HepG2 (cell line): ENCODE results near the gene CAPN11. TPM values are rescaled to one million over a fixed set of nuclear protein-coding genes. Genes with fewer than 3 reads are reported as not detected.

Experiments used
- AKNA ChIP-seq: sonication (generic); formaldehyde crosslinking; IDR thresholded peaks from 2 replicates; pipeline ENCODE4 v1.4.0; 2020; ENCODE audit warnings: missing genetic modification reagents, borderline replicate concordance
- CBX1 ChIP-seq: IDR thresholded peaks from one replicate; pipeline ENCODE4 v1.6.1; 2016; ENCODE audit warnings: antibody characterized with exemption, low read depth
- HMGXB3 ChIP-seq: sonication (generic); formaldehyde crosslinking; IDR thresholded peaks from 2 replicates; pipeline ENCODE4 v1.4.0; 2020; ENCODE audit warnings: missing genetic modification reagents, borderline replicate concordance
- JUNB ChIP-seq: sonication (generic); formaldehyde crosslinking; IDR thresholded peaks from 2 replicates; pipeline ENCODE4 v1.8.0; 2022; ENCODE audit warnings: missing genetic modification reagents, mild to moderate bottlenecking, borderline replicate concordance
- NFKB2 ChIP-seq: sonication (generic); formaldehyde crosslinking; IDR thresholded peaks from 2 replicates; pipeline ENCODE4 v1.4.0; 2020; ENCODE audit warnings: missing genetic modification reagents, borderline replicate concordance
- SIN3A ChIP-seq: IDR thresholded peaks from 2 replicates; pipeline ENCODE4 v1.6.1; 2011; ENCODE audit warnings: low read depth, mild to moderate bottlenecking, control low read depth, low read length, borderline replicate concordance
- SRSF1 ChIP-seq: fragments of 200-400 bp; formaldehyde crosslinking; optimal IDR thresholded peaks from 2 replicates; pipeline ENCODE3; 2017; ENCODE audit warnings: mild to moderate bottlenecking, low read depth, low read length, moderate library complexity
- ZBTB1 ChIP-seq: sonication (generic); formaldehyde crosslinking; IDR thresholded peaks from 2 replicates; pipeline ENCODE4 v1.4.0; 2020; ENCODE audit warnings: missing genetic modification reagents, borderline replicate concordance
- polyA plus RNA-seq, 8 experiments: library from polyadenylated mRNA; depleted of rRNA in 3 of 8; stranded (reverse) in 7 of 8; unstranded in 1 of 8; fragments of >200 nt; fragmentation: Illumina TruSeq in 4 of 8; extraction: Trizol in 4 of 8; gene quantifications; 2 replicates each; pipeline versions ENCODE4 v1.2.1 to v1.2.3, GENCODE V29; 2011 to 2016; ENCODE audit warnings: low read depth in 4 of 8, missing spikeins in 1 of 8, mixed read lengths in 1 of 8; ENCODE audit not compliant: insufficient read depth in 1 of 8
- total RNA-seq, 5 experiments: library from RNA; depleted of rRNA; stranded (reverse); fragments of >200 nt; fragmentation: Illumina TruSeq; extraction: Trizol; gene quantifications; 2 replicates each; pipeline ENCODE4 v1.2.3, GENCODE V29; 2016; ENCODE audit warnings: low read depth in 1 of 5
- TF ChIP-seq, protein P1 (sequence below): sonication (generic); formaldehyde crosslinking; IDR thresholded peaks from 2 replicates; pipeline ENCODE4 v1.5.1; 2020; ENCODE audit warnings: mild to moderate bottlenecking, missing genetic modification reagents, moderate library complexity
- TF ChIP-seq, protein P2 (sequence below): sonication (generic); formaldehyde crosslinking; IDR thresholded peaks from 2 replicates; pipeline ENCODE4 v1.5.0; 2020; ENCODE audit warnings: mild to moderate bottlenecking, missing genetic modification reagents, borderline replicate concordance
- TF ChIP-seq, protein P3 (sequence below): sonication (generic); formaldehyde crosslinking; IDR thresholded peaks from 2 replicates; pipeline ENCODE4 v1.4.0; 2020; ENCODE audit warnings: mild to moderate bottlenecking, low read depth, missing genetic modification reagents

Gene CAPN11
- total and polyA plus RNA-seq, 2 of the 13 experiments (the other 11 are each of a cell fraction or from before 2014, with no cell fraction given): 0.07 to 0.11 TPM

GRCh38 chr6:44127186-44128019 lies 31.2 kb upstream of the CAPN11 start, which contains the start of the genes MRPL14 and TMEM63B (continued):
- TF ChIP-seq AKNA (no peak), NFKB2 (CRISPR knock-in tag) (0 out of 2 replicates have a peak, but pooled peaks have one; percentile 54), SRSF1 (no peak), JUNB (CRISPR knock-in tag) (no peak), CBX1 (no peak), HMGXB3 (no peak), SIN3A (no peak), ZBTB1 (CRISPR knock-in tag) (no peak)
- TF ChIP-seq, protein P1, sequence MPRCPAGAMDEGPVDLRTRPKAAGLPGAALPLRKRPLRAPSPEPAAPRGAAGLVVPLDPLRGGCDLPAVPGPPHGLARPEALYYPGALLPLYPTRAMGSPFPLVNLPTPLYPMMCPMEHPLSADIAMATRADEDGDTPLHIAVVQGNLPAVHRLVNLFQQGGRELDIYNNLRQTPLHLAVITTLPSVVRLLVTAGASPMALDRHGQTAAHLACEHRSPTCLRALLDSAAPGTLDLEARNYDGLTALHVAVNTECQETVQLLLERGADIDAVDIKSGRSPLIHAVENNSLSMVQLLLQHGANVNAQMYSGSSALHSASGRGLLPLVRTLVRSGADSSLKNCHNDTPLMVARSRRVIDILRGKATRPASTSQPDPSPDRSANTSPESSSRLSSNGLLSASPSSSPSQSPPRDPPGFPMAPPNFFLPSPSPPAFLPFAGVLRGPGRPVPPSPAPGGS (CRISPR knock-in tag): peak; percentile 78; the same call in 1 of the 2 replicates
- TF ChIP-seq, protein P2, sequence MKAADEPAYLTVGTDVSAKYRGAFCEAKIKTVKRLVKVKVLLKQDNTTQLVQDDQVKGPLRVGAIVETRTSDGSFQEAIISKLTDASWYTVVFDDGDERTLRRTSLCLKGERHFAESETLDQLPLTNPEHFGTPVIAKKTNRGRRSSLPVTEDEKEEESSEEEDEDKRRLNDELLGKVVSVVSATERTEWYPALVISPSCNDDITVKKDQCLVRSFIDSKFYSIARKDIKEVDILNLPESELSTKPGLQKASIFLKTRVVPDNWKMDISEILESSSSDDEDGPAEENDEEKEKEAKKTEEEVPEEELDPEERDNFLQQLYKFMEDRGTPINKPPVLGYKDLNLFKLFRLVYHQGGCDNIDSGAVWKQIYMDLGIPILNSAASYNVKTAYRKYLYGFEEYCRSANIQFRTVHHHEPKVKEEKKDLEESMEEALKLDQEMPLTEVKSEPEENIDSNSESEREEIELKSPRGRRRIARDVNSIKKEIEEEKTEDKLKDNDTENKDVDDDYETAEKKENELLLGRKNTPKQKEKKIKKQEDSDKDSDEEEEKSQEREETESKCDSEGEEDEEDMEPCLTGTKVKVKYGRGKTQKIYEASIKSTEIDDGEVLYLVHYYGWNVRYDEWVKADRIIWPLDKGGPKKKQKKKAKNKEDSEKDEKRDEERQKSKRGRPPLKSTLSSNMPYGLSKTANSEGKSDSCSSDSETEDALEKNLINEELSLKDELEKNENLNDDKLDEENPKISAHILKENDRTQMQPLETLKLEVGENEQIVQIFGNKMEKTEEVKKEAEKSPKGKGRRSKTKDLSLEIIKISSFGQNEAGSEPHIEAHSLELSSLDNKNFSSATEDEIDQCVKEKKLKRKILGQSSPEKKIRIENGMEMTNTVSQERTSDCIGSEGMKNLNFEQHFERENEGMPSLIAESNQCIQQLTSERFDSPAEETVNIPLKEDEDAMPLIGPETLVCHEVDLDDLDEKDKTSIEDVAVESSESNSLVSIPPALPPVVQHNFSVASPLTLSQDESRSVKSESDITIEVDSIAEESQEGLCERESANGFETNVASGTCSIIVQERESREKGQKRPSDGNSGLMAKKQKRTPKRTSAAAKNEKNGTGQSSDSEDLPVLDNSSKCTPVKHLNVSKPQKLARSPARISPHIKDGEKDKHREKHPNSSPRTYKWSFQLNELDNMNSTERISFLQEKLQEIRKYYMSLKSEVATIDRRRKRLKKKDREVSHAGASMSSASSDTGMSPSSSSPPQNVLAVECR (CRISPR knock-in tag): peak; percentile 53; the same call in 1 of the 2 replicates
- TF ChIP-seq, protein P3, sequence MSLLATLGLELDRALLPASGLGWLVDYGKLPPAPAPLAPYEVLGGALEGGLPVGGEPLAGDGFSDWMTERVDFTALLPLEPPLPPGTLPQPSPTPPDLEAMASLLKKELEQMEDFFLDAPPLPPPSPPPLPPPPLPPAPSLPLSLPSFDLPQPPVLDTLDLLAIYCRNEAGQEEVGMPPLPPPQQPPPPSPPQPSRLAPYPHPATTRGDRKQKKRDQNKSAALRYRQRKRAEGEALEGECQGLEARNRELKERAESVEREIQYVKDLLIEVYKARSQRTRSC (CRISPR knock-in tag): no peak
